ENCODE measurements around the gene MCC. TPM values are rescaled to one million over a fixed set of nuclear protein-coding genes. Genes with fewer than 3 reads are reported as not detected.

Gene MCC
- total RNA-seq, 4 donors from 2014 or later, result 1.2 to 133 (median 8.5) TPM

DNA sequence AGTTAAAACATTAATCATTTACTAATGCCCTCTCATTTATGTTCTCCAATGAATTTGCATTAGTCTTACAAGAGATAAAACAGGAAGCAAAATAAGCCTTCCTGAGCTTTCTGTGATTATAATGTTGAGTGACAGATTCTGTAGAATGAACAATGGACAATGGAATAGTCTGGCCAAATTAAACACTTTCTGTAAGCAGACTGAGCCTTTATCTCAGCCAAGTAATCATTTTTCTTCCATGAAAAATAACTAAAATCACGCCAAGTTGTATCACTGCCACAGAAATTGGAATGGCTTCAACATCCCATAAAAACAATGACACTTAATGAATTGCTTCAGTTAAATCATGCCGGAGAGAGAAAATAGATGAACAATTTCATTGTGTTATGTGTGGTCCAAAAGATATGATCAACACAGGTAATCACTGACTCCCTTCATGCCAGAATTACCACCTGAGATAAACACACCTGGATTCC lies 116.5 kb downstream of the MCC start:
- no peak overlapping the region for H3K4me3 ChIP-seq
- no peak for TF ChIP-seq POLR2A (IDR thresholded peaks at IDR 0.05)
- no peak overlapping the region for H3K27ac ChIP-seq
- no peaks in the 10 kb centered on the region for H3K4me1 ChIP-seq
- H3K27me3 ChIP-seq, result no peaks in the 10 kb centered on the region
- no peak for DNase-seq
- no peaks in the 10 kb centered on the region for H3K36me3 ChIP-seq
- no peaks in the 10 kb centered on the region for H3K9me3 ChIP-seq

DNA sequence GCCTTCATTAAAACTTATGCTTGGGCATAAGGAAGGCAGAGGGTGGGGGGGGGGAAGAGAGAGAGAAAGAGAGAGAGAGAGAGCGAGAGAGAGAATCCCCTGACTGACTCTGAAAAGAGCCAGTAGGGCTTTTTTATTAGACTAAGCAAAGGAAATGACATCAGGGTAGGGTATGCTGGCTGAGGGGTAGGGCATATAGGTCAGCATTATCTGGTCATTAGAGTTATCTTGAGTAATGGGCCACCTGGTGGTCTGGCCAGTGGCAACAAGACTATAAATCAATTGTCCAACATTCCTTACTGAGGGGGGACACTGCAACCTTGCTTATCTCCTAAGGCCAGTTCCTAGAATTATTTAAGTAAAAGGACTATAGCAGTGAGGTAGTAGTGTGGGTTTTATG lies 120.7 kb downstream of the MCC start:
- no peak for DNase-seq
- TF ChIP-seq POLR2A (IDR thresholded peaks at IDR 0.05), result no peak
- TF ChIP-seq, protein P1, sequence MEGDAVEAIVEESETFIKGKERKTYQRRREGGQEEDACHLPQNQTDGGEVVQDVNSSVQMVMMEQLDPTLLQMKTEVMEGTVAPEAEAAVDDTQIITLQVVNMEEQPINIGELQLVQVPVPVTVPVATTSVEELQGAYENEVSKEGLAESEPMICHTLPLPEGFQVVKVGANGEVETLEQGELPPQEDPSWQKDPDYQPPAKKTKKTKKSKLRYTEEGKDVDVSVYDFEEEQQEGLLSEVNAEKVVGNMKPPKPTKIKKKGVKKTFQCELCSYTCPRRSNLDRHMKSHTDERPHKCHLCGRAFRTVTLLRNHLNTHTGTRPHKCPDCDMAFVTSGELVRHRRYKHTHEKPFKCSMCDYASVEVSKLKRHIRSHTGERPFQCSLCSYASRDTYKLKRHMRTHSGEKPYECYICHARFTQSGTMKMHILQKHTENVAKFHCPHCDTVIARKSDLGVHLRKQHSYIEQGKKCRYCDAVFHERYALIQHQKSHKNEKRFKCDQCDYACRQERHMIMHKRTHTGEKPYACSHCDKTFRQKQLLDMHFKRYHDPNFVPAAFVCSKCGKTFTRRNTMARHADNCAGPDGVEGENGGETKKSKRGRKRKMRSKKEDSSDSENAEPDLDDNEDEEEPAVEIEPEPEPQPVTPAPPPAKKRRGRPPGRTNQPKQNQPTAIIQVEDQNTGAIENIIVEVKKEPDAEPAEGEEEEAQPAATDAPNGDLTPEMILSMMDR (IDR thresholded peaks at IDR 0.05), result no peak
- H3K27ac ChIP-seq, result no peak overlapping the region
- no peak overlapping the region for H3K4me3 ChIP-seq
- H3K27me3 ChIP-seq, result no peaks in the 10 kb centered on the region
- H3K36me3 ChIP-seq, result no peaks in the 10 kb centered on the region
- H3K9me3 ChIP-seq, result peaks cover 0 to 12% (median 4%) of the 10 kb centered on the region in 4 donors
- no peaks in the 10 kb centered on the region for H3K4me1 ChIP-seq

DNA sequence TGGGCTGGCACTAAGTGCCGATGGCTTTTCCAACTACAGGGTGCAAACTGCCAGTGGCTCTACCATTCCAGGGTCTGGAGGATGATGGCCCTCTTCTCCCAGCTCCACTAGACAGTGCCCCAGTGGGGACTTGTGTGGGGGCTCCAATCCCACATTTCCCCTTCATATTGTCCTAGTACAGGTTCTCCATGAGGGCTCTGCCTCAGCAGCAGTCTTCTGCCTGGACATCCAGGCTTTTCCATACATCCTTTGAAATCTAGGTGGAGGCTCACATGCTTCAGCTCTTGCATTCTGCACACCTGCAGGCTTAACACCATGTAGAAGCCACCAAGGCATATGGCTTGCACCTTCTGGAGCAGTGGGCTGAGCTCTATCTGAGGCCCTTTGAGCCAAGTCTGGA lies 123.8 kb downstream of the MCC start:
- H3K36me3 ChIP-seq, result no peaks in the 10 kb centered on the region
- no peaks in the 10 kb centered on the region for H3K4me1 ChIP-seq
- H3K27me3 ChIP-seq, result no peaks in the 10 kb centered on the region
- no peak overlapping the region for H3K27ac ChIP-seq
- H3K9me3 ChIP-seq, result peaks cover 0 to 12% (median 4%) of the 10 kb centered on the region in 4 donors
- no peak overlapping the region for H3K4me3 ChIP-seq
- no peak for DNase-seq
- TF ChIP-seq, protein P1 (IDR thresholded peaks at IDR 0.05), result no peak
- no peak for TF ChIP-seq POLR2A (IDR thresholded peaks at IDR 0.05)

DNA sequence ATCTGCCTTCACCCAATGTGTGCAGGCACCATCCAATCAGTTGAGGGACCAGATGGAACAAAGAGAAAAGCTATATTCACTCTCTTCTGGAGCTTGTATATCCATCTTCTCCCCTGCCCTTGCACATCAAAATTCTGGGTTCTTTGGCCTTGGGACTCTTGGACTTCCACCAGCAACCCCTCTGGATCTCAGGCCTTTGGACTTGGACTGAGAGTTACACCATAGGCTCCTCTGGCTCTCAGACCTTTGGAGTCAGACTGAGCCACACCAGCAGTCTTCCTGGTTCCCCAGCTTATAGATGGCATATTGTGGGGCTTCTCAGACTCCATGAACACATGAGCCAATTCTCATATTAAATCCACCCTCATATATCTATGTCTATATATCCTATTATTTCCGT lies 126.6 kb downstream of the MCC start:
- no peak for DNase-seq
- H3K36me3 ChIP-seq, result no peaks in the 10 kb centered on the region
- no peak overlapping the region for H3K4me3 ChIP-seq
- H3K27ac ChIP-seq, result no peak overlapping the region
- peaks cover 0 to 12% (median 4%) of the 10 kb centered on the region in 4 donors for H3K9me3 ChIP-seq
- H3K4me1 ChIP-seq, result no peaks in the 10 kb centered on the region
- no peaks in the 10 kb centered on the region for H3K27me3 ChIP-seq
- TF ChIP-seq, protein P1 (IDR thresholded peaks at IDR 0.05), result no peak
- TF ChIP-seq POLR2A (IDR thresholded peaks at IDR 0.05), result no peak

DNA sequence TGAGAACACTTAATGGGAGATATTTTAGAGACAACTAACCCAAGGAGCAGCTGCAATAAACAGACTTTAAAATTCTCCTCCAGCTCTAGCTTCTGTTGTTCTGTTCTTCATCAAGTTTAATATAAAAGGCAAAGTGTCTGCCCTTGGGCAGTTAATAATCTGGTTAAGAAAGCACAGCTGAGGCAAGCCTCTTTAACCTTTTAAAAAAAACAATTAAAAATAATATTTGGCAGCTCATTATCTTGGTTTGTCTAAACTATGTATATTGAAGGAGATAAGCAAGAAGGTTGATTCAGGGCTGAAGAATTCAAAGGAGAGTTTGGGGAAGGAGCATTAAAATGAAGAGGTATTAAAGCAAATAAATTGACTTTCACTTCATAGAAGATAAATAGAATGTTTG lies 128.8 kb downstream of the MCC start:
- Histone ChIP-seq H3K36me3 (no peaks in the 10 kb centered on the region), H3K4me3 (no peak overlapping the region), H3K27me3 (no peaks in the 10 kb centered on the region), H3K27ac (no peak overlapping the region), H3K4me1 (no peaks in the 10 kb centered on the region), H3K9me3 (peaks cover 0 to 3% (median under 1%) of the 10 kb centered on the region in 4 donors)
- no peak for TF ChIP-seq POLR2A (IDR thresholded peaks at IDR 0.05)
- TF ChIP-seq, protein P1 (IDR thresholded peaks at IDR 0.05), result no peak
- DNase-seq, result no peak

DNA sequence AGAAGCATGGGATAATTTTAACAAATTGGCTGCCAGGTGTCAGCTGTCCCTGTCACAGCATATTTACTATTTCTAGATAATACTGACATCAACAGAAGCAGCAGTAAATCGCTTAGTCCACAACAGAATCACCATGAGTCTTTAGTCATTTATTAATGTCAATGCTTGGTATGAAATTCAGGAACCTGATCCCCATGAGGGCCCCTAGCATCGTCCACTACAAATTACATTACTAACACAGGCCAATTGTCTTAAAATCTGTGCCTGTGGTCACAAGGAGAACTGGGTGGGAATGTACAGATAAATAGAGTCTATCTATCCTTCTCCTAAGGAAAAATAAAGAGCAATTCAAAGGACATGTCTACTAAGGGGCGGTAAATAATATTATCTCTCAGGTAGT lies 129.6 kb downstream of the MCC start:
- Histone ChIP-seq H3K9me3 (no peaks in the 10 kb centered on the region), H3K4me3 (no peak overlapping the region), H3K4me1 (no peaks in the 10 kb centered on the region), H3K27ac (no peak overlapping the region), H3K27me3 (no peaks in the 10 kb centered on the region), H3K36me3 (no peaks in the 10 kb centered on the region)
- no peak for DNase-seq
- TF ChIP-seq POLR2A (IDR thresholded peaks at IDR 0.05), result no peak
- TF ChIP-seq, protein P1 (IDR thresholded peaks at IDR 0.05), result no peak
